PFSK-1 (cell line): ENCODE results near the gene ARID4A.

Experiments
- POLR2AphosphoS5 ChIP-seq: IDR thresholded peaks from 2 replicates; pipeline ENCODE4 v1.6.1; 2012; ENCODE audit warnings: low read depth, mild to moderate bottlenecking, control low read depth, low read length, moderate library complexity
- SIN3A ChIP-seq: IDR thresholded peaks from 2 replicates; pipeline ENCODE4 v1.6.1; 2012; ENCODE audit warnings: mild to moderate bottlenecking, low read length, moderate library complexity, borderline replicate concordance; ENCODE audit not compliant: insufficient read depth
- TAF1 ChIP-seq: IDR thresholded peaks from 2 replicates; pipeline ENCODE4 v1.6.1; 2012; ENCODE audit warnings: low read length, control low read depth, borderline replicate concordance; ENCODE audit not compliant: insufficient read depth

DNA sequence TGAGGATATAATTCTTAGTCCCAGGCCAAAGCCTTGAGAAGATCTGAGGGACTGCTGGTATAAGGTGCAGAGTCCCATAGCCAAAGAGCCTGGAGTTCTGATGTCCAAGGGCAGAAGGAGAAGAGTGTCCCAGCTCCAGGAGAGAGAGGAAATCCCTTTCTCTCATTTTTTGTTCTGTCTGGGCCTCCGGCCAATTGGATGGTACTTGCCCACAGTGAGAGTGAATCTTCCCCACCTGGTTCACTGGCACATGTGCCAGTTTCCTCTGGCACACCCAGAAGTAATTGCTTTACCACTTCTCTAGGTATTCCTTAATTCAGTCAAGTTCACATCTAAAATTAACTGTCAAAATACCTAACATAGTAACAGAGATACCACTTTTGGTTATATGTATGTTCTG lies 15.3 kb downstream of the ARID4A start:
- no peak for TF ChIP-seq TAF1
- TF ChIP-seq POLR2AphosphoS5, result no peak
- TF ChIP-seq SIN3A, result no peak
